Anterior cingulate cortex (tissue), 58 donors: Measurements from ENCODE around the gene ULK4.
"Not testable (repeated sequence)": the region's sequence is repeated elsewhere in the genome, so short reads cannot be mapped to it uniquely, and the experiment has no call there.

Experiments
- DNase-seq, 58 donors: peaks; one replicate each; lab custom pipeline; 2025; lab: John Stamatoyannopoulos, UW

The ULK4 gene

DNA sequence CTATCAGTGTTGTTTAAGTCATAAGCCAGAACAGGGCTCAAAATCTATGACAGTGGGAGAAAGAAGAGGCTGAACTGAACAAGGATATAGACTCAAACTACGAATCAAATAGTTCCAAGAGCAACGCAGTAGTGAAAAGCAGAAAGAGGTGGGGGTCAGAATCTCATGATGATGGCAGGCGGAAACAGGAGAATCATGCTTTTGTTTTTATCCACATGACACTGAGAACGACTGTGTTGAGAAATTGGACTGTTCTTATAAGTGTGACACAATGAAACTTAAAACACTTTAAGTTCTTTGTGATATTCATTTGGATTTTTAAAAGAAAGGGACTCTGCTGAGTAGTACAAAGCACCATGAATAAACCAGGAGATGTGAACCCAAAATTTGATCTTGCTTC, 309.4 kb downstream of the ULK4 start:
- no peak for DNase-seq

DNA sequence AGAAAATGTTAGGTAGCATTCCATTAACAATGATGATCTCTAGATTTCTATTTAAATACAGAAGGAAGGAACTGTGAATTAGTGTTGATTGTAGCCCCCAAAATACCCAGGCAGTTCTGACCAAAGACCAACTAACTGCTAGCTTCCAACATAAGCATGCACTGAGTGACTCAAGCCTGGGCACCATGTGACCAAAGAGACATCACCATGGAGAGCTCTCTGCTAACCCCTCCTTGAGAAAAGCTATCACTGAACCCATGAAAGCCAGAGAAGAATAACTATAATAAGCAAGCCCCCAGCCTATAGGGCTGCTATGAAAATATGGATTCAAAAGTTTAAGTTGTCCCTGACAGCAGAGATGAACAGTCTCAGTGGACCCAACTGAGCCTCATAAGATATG, 310.2 kb downstream of the ULK4 start:
- DNase-seq, result no peak

DNA sequence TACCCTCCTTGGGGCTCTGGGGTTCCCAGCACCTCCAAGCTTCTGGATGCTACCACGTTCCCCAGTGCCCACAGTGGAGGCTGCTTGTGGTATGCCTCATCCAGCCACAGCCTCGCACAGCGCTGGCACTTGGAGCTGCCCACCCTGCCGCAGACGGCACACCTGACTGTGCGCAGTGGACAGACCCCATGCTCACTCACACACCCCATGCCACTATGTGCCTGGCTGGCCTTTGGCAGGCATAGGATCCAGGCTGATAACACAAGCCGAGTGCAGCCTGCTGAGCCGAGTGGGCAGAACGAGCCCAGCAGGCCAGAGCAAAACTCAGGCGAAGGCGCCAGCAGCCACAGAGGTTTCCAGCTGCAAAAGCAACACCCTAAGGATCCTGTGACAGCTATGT, 311.5 kb downstream of the ULK4 start:
- no peak for DNase-seq

DNA sequence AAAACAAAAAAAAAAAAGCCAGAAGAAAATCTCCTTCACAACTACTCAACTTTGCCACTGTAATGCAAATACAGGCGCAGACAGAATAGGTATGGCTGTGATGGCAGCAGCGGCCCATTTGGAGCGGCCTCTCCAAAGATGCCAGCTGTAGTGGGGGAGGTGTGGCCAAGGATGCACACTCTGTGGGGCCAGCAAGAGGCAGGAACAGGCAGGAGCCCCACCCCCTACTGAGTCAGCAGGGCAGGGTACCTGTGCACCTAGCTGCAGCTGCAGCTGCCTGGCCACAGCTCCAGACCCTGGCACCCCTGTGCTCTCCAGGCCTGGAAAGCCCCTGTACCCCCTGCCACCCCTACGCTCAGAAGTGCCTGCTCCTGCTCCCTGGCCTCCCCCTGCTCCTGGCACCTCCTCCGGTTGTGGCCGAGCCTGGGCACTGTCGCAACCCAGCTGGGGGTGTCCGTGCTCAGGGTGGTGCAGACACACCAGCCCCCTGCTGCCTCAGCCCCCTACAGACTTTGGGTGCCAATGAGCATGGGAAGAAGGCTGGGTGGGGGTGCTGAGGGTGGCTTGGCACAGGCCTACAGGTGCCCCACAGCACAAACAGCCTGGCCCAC, 312.7 kb downstream of the ULK4 start:
- no peak for DNase-seq

DNA sequence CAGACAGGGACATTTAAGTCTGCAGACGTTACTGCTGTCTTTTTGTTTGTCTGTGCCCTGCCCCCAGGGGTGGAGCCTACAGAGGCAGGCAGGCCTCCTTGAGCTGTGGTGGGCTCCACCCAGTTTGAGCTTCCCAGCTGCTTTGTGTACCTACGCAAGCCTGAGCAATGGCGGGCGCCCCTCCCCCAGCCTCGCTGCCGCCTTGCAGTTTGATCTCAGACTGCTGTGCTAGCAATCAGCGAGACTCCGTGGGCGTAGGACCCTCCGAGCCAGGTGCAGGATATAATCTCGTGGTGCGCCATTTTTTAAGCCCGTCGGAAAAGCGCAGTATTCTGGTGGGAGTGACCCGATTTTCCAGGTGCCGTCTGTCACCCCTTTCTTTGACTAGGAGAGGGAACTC, 314.2 kb downstream of the ULK4 start:
- DNase-seq, result not testable (repeated sequence)

DNA sequence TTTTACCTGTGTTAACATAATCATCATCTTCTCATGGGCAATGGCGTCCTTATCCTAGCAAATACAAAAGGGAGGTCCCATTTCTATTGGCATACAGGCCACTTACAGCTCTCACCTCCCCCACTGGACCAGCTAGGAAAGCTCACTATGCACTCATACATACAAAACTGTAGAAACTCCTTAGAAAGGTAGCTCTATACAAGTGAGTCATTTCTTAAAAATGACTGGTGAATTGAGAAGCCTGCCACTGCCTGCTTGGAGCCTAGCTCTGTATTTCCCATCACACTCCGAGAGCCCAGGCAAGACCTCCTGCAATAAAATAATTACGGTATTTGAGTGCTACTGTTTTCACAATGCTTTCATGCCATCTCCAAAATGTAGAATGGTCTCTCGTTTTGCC, 321.8 kb downstream of the ULK4 start:
- no peak for DNase-seq

DNA sequence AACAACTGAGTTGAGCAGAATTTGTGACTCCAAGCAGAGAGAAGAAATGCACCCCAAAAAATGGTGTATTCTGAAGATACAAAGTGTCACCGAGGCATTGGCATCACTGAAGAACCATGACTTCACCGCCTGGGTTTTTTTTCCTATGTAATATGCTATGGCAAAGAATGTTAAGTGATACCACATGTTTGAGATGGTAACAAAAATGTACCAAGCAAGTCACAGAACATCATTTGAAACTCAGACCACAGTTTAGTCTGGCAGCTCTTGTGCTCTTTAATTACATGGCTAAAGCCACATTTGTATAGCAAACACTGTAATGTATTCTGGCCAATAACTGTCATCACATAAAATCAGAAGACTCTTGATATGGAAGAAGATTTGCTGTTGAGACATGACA, 323.5 kb downstream of the ULK4 start:
- DNase-seq, result no peak

DNA sequence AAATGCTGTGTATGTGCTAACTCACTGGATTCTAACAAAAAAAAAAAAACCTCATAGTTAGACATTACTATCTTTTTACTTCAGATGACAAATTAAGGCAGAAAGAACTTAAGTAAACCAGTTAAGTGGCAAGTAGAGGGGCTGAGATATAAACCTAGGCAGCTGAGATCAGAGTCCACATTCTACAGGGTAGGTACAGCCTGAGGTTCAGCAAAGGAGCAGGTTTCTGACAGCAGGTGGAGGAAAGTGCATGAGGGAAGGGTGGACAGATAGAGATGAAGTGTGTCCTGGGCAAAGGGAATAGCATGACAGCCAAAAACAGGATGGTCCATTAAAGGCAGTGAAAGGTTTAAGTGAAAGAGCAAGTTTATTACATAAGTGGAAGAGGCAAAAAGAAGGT, 329.2 kb downstream of the ULK4 start:
- DNase-seq, result no peak

DNA sequence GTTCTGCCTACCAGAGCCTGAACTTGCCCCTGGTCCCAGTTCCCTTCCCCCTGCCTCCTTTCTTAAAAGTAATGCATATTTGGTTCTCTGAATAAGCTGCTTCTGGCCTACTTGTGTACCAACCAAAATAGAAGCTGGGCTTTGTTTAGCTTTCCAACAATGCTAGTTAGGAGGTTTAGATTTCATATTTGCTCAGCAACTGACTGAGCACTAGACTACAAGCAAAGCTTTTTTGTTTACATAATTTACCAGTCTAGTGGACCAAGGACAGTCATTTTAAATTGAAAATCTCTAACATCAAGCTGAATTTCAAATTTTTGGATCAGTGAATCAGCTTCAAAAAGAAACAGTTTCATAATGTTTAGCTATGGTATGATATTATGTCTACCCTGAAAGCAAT, 331.2 kb downstream of the ULK4 start:
- no peak for DNase-seq

DNA sequence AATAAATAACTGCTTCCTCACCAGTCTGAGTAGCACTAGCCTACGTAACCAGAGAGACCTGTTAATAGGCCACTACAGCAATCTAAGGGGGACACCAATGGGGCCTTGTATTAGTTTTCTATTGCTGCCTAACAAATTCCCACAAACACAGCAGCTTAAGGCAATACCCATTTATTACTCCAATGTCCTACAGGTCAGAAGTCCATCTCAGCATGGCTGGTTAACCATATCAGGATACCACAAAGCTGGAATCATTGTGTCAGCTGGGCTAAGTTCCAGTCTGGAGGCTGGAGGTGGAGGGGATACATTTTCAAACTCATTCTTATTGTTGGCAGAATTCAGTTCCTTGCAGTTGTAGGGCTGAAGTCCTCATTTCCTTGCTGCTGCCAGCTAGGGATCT, 331.9 kb downstream of the ULK4 start:
- no peak for DNase-seq

DNA sequence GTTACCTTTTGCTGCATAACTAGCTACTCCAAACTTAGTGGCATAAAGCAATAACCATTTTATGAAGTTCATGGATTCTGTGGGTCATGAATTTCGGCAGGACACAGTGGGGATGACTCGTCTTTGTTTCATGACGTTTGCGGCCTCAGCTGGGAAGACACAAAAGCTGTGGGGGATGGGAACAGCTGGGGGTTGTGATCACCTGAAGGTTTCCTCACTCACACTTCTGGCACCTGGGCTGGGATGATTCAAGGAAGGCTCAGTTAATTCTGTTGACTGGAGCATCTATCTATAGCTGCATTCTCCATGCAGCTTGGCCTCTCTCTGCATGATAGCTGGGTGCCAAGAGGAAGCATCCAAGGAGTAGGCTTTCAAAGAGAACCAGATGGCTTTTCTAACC, 332.8 kb downstream of the ULK4 start:
- DNase-seq, result no peak

DNA sequence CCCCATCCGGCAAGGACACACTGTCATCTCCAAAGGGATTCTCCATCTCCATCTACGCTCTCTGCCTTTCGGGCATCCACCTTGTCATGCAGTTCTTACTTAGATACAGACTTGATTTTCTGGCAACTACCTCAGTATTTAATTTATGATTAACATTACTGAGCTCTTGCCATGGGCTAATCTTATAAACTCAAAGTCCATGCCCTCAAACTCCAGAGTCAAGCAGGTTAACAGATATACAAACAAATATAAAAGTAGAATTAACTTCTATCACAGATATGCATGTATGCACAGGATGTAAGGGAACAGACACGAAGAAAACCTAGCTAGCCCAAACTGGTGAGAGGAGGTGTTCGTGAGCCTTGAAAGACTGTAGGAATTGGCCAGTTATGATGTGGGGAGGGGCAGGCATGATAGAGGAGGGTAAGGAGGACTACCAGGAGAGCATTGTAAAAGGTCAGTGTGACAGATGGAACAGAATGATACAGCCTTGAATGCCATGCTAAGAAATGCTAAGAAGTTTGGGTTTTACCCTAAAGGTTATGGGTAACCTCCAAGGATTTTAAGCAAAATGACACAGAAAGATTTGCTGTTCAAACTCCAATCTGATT, 334.3 kb downstream of the ULK4 start:
- DNase-seq, result no peak

DNA sequence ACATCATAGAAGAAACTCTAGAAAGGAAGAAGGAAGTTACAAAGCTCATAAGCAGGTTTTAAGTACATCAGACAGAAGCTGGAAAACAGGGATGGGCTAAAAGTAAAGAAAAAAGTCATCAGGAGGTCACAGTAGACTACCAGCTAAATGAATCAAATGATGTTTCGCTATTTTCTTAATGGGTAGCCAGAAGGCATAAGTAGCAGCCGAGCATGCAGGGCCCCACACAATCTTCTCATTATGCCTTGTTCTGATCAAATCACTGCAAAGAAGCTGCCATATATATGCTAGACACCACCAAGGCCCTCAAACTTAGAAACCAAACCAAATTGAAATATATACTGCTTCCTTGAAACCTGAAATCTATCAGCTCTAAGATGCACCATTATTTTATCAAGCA, 349.1 kb downstream of the ULK4 start:
- DNase-seq, result no peak

DNA sequence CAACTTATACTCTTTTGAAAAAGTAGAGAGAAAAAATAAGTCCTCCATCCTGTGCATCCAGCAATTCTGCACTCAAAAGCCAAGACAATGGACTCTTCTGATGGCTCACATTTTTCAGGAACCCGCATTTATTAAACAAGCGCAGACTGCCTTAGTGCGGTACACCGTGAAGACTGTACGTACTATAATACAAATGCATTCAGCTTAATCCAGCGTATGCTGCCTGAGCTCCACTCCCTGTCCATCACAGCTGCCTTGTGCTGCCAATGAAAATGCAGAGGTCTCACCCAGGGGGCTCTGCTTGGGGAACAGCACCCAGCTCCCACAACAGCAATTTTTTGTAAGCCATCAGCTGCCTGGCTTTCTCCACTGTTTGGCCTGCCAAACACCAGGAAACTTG, 350.9 kb downstream of the ULK4 start:
- DNase-seq, result no peak

DNA sequence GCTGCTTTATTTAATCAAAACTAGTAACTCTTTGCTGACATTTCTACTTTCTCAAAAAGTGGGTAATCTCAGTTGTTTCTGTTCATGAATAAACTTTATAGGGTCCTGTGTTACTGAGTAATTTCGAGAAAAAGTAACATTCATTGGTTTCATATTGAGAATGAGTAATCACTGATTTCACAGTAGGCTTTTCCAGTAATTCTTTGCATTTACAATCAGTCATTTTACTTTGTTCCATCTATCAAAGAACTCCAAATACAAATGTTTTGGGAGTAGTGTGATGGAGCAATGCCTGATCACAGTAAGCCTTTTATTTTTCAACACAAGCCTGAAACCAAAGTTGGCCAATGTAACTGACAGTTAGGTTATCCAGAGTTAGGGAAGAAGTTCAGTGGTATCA, 353.6 kb downstream of the ULK4 start:
- DNase-seq, result no peak

DNA sequence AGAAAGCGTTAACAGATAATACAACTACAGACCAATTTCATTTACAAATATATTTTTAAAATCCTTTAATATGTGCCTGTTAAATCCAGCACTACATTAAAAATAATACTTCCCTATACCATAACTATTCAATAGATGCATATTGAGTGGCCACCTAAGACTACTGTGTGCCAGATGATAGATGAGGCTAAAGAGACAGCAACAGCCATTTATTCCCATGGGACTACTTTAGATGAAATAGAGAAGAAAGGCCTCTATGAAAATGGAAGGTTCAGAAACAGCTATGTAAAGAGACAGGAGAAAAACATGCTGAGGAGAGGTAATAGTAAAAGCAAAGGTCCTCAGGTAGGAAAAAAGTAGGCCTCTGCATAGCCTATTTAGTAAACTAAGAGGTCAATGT, 358.1 kb downstream of the ULK4 start:
- DNase-seq, result no peak

DNA sequence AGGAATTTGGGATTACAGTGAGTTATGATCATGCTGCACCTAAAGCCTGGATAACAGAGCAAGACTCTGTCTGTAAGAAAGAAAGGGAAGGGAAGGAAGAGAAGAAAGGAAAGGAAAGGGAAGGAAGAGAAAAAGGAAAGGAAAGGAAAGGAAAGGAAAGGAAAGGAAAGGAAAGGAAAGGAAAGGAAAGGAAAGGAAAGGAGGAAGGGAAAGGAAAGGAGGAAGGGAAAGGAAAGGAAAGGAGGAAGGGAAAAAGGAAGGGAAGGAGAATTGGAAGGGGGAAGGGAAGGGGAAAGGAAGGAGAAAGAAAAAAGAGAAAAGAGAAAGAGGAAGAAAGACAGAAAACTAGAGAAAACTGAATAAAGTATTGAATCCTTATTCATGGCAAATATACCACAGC, 359.8 kb downstream of the ULK4 start:
- no peak for DNase-seq

DNA sequence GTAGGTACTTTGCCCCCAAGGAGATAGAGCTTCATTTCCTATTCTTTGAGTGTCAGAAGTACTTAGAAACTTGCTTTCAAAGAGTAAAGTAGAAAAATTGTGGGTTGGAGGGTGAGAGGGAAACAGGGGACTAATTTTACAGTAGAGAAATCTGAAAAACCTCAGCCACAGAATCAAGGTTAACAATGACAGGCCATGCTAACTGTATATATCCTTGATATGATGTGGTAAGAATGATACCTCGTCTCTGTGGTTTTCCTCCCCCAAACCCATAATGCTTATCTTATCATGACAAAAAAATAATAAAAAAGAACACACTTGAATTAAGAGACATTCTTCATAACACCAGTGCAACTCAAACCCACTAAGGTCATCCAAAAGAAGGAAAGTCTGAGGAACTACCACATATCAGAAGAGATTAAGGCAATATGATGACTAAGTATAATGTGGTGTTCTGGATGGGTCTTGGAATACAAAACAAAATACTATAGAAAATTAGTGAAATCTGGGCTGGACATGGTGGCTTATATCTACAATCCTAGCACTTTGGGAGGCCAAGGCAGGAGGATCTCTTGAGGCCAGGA, 360.4 kb downstream of the ULK4 start:
- no peak for DNase-seq

DNA sequence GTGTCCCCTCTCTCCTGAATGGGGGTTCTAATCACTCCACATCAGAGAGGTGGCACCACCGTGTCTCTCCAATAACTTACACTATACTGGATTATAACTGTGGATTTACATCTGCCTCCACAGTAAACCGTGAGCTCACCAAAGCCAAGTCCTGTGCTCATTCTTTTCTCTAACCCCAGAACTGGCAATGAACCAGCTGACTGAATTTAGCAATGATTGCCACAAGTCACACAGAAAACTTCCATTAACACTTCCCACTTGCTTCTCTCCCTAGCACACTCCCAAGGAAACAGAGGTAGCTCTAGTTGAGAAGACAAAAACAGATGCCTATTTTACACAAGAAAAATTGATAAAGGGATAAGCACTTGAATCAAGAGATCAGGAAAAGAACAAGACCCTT, 361.3 kb downstream of the ULK4 start:
- peak in 3 of 58 donors; percentile 0 to 40 (median 1) for DNase-seq

DNA sequence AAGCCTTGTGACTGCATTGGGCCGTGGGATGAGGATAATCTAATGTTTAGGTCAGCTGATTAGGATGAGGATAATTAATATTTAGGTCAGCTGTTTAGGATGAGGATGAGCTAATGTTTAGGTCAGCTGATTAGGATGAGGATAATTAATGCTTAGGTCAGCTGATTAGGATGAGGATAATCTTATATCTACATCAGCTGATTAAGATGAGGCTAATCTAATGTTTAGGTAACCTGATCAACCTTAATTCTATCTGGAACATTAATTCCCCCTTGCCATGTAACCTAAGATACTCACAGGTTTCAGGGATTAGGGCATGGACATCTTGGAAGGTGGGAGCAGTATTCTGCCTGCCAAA, 362.8 kb downstream of the ULK4 start:
- no peak for DNase-seq

DNA sequence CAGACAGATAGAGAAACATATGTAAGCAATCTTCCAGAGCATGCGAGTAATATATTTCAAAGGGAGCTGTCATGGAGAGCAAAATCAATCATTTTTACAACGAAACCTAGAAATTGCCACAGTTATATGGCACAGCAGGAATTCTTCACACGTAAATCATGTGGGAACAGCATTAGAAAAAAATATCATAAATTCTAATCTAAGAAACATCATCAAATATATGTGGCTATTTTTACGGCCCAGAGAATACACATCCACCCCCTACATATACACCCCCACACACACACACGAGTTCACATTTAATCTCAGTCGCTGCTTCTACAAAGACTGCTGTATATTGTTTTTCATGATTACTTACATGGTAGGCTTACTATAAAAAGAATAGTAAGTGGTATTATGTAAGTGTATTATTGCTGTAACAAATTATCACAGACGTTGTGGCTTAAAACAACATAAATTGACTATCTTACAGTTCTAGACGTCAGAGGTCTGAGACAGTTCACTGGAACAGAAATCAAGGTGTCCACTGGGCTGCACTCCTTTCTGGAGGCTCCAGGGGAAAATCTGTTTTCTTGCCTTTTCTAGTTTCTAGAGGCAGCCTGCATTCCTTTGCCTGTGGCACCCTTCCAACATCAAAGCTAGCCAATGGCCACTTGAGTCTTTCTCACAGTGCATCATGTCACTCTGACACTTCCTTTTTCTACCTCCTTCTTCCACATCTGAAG, 363.3 kb downstream of the ULK4 start:
- peak in 1 of 58 donors; percentile 4 for DNase-seq

DNA sequence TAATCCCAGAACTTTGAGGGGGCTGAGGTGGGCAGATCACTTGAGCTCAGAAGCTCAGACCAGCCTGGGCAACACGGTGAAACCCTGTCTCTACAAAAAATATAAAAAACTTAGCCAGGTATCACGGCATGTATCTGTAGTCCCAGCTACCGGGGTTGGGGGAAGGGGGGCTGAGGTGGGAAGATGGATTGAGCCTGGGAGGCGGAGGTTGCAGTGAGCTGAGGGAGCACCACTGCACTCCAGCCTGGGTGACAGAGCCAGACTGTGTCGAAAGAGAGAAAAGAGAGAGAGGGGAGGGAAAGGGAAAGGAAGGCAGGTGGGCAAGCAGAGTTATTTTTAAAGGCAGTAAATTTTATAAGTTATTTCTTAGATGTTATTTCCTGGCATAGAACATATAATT, 368.1 kb downstream of the ULK4 start:
- DNase-seq, result no peak
